Subcutaneous adipose tissue (tissue), 4 donors: ENCODE results near the gene MAGI1. TPM values are rescaled to one million over a fixed set of nuclear protein-coding genes. Genes with fewer than 3 reads are reported as not detected.

Experiments
- CTCF ChIP-seq: fragments of 450-650 bp; IDR thresholded peaks from one replicate; pipeline ENCODE4 v1.5.1; 2016; ENCODE audit warnings: low read depth, mild to moderate bottlenecking, control low read depth, antibody characterized with exemption, moderate library complexity
- total RNA-seq, 4 donors: library from RNA; depleted of rRNA; stranded (reverse); fragments of >200 nt; gene quantifications; one replicate each; pipeline ENCODE4 v1.1.0, GENCODE V29; 2016

MAGI1 gene
- total RNA-seq, 4 donors from 2014 or later, result 15.3 to 56.9 (median 35.4) TPM

- TF ChIP-seq CTCF, result no peak
Measured at GRCh38 chr3:65653731-65654130, 385.0 kb downstream of the MAGI1 start.

- no peak for TF ChIP-seq CTCF
Measured at GRCh38 chr3:65650247-65650646, 388.5 kb downstream of the MAGI1 start.

GRCh38 chr3:65647369-65647768, 391.3 kb downstream of the MAGI1 start:
- TF ChIP-seq CTCF, result no peak

GRCh38 chr3:65642883-65643282, 395.8 kb downstream of the MAGI1 start:
- no peak for TF ChIP-seq CTCF

- TF ChIP-seq CTCF, result no peak
Measured at GRCh38 chr3:65641777-65642176, 396.9 kb downstream of the MAGI1 start.

GRCh38 chr3:65641045-65641444, 397.7 kb downstream of the MAGI1 start:
- no peak for TF ChIP-seq CTCF

- TF ChIP-seq CTCF, result no peak
Measured at GRCh38 chr3:65639444-65639843, 399.3 kb downstream of the MAGI1 start.

- no peak for TF ChIP-seq CTCF
Measured at GRCh38 chr3:65638301-65638700, 400.4 kb downstream of the MAGI1 start.
